SU-DHL-6 (cell line): ENCODE data around the gene ZWILCH.

Source experiments
- H2AFZ ChIP-seq: fragments of 200-600 bp; sonication (generic); 2 replicates; pipeline ENCODE4 v1.6.1; 2014; ENCODE audit warnings: low read depth, mild to moderate bottlenecking, moderate library complexity, mixed read lengths, antibody characterized with exemption, low read length; ENCODE audit not compliant: severe bottlenecking
- H3F3A ChIP-seq: fragments of 200-600 bp; shearing (Covaris generic); 2 replicates; pipeline ENCODE4 v1.6.0; 2016; ENCODE audit warnings: antibody characterized with exemption, mild to moderate bottlenecking; ENCODE audit not compliant: insufficient read depth
- H3K27ac ChIP-seq: fragments of 200-600 bp; sonication (generic); 2 replicates; pipeline ENCODE4 v1.5.1; 2016; ENCODE audit warnings: low read depth, mild to moderate bottlenecking, low read length, moderate library complexity, mixed read lengths
- H3K27me3 ChIP-seq: fragments of 200-600 bp; sonication (generic), shearing (Covaris generic); 2 replicates; pipeline ENCODE4 v1.6.0; 2014; ENCODE audit warnings: mild to moderate bottlenecking, low read length
- H3K36me3 ChIP-seq: fragments of 200-600 bp; sonication (generic); 2 replicates; pipeline ENCODE4 v1.6.1; 2014; ENCODE audit warnings: mild to moderate bottlenecking, low read length, mixed read lengths
- H3K4me2 ChIP-seq: fragments of 300-600, 200-600 bp; shearing (Covaris generic), sonication (generic); 2 replicates; pipeline ENCODE4 v1.6.0; 2014; ENCODE audit warnings: low read length, low read depth, mild to moderate bottlenecking; ENCODE audit not compliant: poor library complexity, severe bottlenecking
- H3K4me3 ChIP-seq: fragments of 200-600 bp; sonication (generic); 2 replicates; pipeline ENCODE4 v1.5.1; 2014; ENCODE audit warnings: antibody characterized with exemption, low read length, mild to moderate bottlenecking, mixed read lengths; ENCODE audit not compliant: insufficient read depth, poor library complexity, severe bottlenecking
- H3K79me2 ChIP-seq: fragments of 200-600 bp; sonication (generic); 2 replicates; pipeline ENCODE4 v1.6.1; 2014; ENCODE audit warnings: mild to moderate bottlenecking, low read length, moderate library complexity; ENCODE audit not compliant: insufficient read depth
- H3K9ac ChIP-seq: fragments of 200-600 bp; sonication (generic); 2 replicates; pipeline ENCODE4 v1.7.0; 2014; ENCODE audit warnings: mild to moderate bottlenecking, low read length
- H3K9me2 ChIP-seq: fragments of 200-600 bp; sonication (generic); replicated peaks from 2 replicates; pipeline ENCODE4 v1.6.1; 2014; ENCODE audit warnings: low read length; ENCODE audit not compliant: insufficient read depth
- H3K9me3 ChIP-seq: fragments of 200-600 bp; sonication (generic); 2 replicates; pipeline ENCODE4 v1.6.1; 2014; ENCODE audit warnings: low read length, mixed read lengths; ENCODE audit not compliant: insufficient read depth
- H4K20me1 ChIP-seq: fragments of 200-600 bp; sonication (generic); 2 replicates; pipeline ENCODE4 v1.6.1; 2014; ENCODE audit warnings: low read depth, mild to moderate bottlenecking, antibody characterized with exemption, low read length, moderate library complexity, mixed read lengths
- CTCF ChIP-seq: fragments of 200-600 bp; sonication (generic); IDR thresholded peaks from one replicate; pipeline ENCODE4 v1.5.1; 2017; ENCODE audit warnings: antibody characterized with exemption, mild to moderate bottlenecking, low read length, moderate library complexity; ENCODE audit not compliant: insufficient read depth, poor library complexity, severe bottlenecking
- EZH2phosphoT487 ChIP-seq: fragments of 200-600 bp; sonication (generic), shearing (Covaris generic); conservative IDR thresholded peaks from 2 replicates; pipeline ENCODE4 v1.6.1; 2018; ENCODE audit warnings: mild to moderate bottlenecking, antibody characterized with exemption, low read length, moderate library complexity, mixed read lengths

The ZWILCH gene

DNA sequence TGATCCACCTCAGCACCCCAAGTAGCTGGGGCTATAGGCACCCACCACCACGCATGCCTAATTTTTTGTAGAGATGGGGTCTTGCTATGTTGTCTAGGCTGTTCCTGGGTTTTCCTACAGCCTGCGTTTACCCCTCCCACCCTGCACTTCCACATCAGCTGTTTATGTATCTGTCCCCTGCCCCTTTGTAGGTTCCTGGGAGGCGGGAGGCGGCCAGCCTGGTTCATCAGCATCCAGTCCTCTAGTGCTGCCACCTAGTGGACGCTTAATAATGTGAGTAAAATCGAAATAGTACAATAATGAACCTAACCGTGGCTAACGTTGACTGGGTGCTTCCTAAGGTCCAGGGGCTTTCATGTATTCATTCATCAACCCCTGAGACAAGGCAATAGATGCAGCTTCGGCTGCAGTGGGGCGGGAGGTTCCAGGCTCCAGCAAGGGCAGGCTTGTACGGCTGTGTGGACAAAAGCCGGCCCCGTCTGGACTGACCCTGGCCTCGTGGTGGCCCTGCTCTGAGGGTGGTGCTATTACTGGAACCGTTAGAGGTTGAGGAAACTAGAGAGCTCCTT lies 61.9 kb downstream of the ZWILCH start:
- Histone ChIP-seq H3K9ac (no peak overlapping the region), H3K79me2 (no peaks in the 10 kb centered on the region), H4K20me1 (no peaks in the 10 kb centered on the region), H3K27me3 (no peaks in the 10 kb centered on the region), H2AFZ (no peak overlapping the region), H3K9me2 (no peaks in the 10 kb centered on the region), H3K9me3 (no peaks in the 10 kb centered on the region), H3F3A (no peaks in the 10 kb centered on the region), H3K27ac (no peak overlapping the region), H3K4me2 (no peak overlapping the region), H3K36me3 (no peaks in the 10 kb centered on the region), H3K4me3 (no peak overlapping the region)
- TF ChIP-seq EZH2phosphoT487, result no peak
- TF ChIP-seq CTCF, result peak; percentile 68

DNA sequence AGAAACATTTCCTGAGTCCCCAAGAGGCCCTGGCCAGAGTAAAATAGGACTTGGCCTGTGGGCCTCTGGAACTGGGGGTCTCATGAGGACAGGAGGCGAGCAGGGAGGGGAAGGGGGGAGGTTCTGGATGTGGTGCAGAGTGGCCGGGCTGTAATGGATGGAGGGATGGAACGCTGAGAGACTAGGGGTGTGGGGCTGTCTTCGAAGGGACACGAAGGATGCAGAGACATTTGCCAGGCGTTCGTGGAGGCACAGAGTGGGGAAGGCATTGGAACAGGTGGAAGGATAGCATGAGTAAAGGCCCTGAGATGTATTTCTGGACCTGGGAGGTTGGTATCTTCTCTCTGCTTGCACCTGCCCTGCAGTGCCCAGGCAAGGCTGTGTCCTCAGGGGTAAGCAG lies 62.8 kb downstream of the ZWILCH start:
- no peak overlapping the region for H3K4me2 ChIP-seq

DNA sequence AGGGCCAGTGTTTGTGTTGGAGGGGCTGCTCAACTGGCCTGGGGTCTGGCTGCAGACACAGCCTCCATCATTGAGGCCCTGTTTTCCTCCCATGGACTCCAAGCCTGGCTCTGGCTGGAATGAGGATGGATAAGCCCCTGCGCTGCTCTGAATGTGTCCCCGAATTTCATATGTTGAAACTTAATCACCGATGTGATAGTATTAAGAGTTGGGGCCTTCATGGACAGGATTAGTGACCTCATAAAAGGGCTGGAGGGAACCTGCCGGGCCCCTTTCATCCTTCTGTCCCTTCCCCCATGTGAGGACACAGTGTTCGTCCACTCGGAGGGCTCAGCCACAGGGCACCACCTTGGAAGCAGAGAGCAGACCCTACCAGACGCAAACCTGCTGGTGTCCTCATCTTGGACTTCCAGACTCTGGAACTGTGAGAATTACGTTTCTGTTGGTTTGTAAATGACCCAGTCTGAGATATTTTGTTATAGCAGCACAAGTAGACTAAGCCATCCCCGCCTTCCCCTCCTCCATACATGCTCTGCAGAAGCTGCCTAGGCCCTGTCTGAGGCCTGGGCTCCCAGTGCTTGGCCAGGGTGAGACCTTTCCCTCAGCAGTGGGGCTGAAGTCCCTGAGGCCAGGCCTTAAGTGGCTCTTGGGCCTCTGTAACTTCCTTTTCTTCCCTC lies 64.5 kb downstream of the ZWILCH start:
- Histone ChIP-seq H3K4me3 (no peak overlapping the region), H3K9ac (no peak overlapping the region), H2AFZ (no peak overlapping the region), H3K9me3 (no peaks in the 10 kb centered on the region), H3K27ac (no peak overlapping the region), H3K4me2 (no peak overlapping the region), H3K79me2 (no peaks in the 10 kb centered on the region), H3K36me3 (no peaks in the 10 kb centered on the region), H3K27me3 (no peaks in the 10 kb centered on the region), H3F3A (no peaks in the 10 kb centered on the region), H4K20me1 (no peaks in the 10 kb centered on the region), H3K9me2 (no peaks in the 10 kb centered on the region)
- no peak for TF ChIP-seq EZH2phosphoT487
- no peak for TF ChIP-seq CTCF

More for the DNA sequence above, 62.8 kb downstream of the ZWILCH start:
- no peaks in the 10 kb centered on the region for H4K20me1 ChIP-seq
- no peak overlapping the region for H3K9ac ChIP-seq
- H3F3A ChIP-seq, result no peaks in the 10 kb centered on the region
- no peaks in the 10 kb centered on the region for H3K9me3 ChIP-seq
- H3K36me3 ChIP-seq, result no peaks in the 10 kb centered on the region
- TF ChIP-seq EZH2phosphoT487, result no peak
- TF ChIP-seq CTCF, result no peak
- H3K9me2 ChIP-seq, result no peaks in the 10 kb centered on the region
- H3K27ac ChIP-seq, result no peak overlapping the region
- no peaks in the 10 kb centered on the region for H3K27me3 ChIP-seq
- H2AFZ ChIP-seq, result no peak overlapping the region
- H3K4me3 ChIP-seq, result no peak overlapping the region
- no peaks in the 10 kb centered on the region for H3K79me2 ChIP-seq
